NT2/D1 (cell line): ENCODE measurements around the gene GPR146.

Experiments used
- DNase-seq: peaks from one replicate; pipeline ENCODE4 v3.0.0-alpha.2; 2011; ENCODE audit warnings: low read depth, low spot score
- H3K27me3 ChIP-seq: 2 replicates; pipeline ENCODE4 v1.6.0; 2011; ENCODE audit warnings: mild to moderate bottlenecking; ENCODE audit not compliant: insufficient read length, insufficient read depth
- H3K36me3 ChIP-seq: 2 replicates; pipeline ENCODE4 v1.6.1; 2011; ENCODE audit warnings: mild to moderate bottlenecking, low read length, mixed read lengths; ENCODE audit not compliant: insufficient read depth, insufficient read length
- H3K4me1 ChIP-seq: 2 replicates; pipeline ENCODE4 v1.5.1; 2011; ENCODE audit not compliant: insufficient read depth, insufficient read length
- H3K4me3 ChIP-seq: 2 replicates; pipeline ENCODE4 v1.5.1; 2011; ENCODE audit warnings: low read depth; ENCODE audit not compliant: insufficient read length
- H3K9ac ChIP-seq: 2 replicates; pipeline ENCODE4 v1.6.0; 2011; ENCODE audit warnings: low read depth; ENCODE audit not compliant: insufficient read length
- H3K9me3 ChIP-seq: 2 replicates; pipeline ENCODE4 v1.5.1; 2011; ENCODE audit warnings: mild to moderate bottlenecking, low read length; ENCODE audit not compliant: insufficient read depth
- SUZ12 ChIP-seq: IDR thresholded peaks from 2 replicates; pipeline ENCODE4 v1.6.1; 2011; ENCODE audit not compliant: insufficient read length, insufficient read depth; ENCODE audit errors: extremely low read depth
- YY1 ChIP-seq: IDR thresholded peaks from 2 replicates; pipeline ENCODE4 v1.6.1; 2011; ENCODE audit not compliant: insufficient read length, insufficient read depth
- ZNF274 ChIP-seq: IDR thresholded peaks from 2 replicates; pipeline ENCODE4 v1.6.1; 2011; ENCODE audit warnings: mild to moderate bottlenecking, low read depth, low read length

The GPR146 gene

DNA sequence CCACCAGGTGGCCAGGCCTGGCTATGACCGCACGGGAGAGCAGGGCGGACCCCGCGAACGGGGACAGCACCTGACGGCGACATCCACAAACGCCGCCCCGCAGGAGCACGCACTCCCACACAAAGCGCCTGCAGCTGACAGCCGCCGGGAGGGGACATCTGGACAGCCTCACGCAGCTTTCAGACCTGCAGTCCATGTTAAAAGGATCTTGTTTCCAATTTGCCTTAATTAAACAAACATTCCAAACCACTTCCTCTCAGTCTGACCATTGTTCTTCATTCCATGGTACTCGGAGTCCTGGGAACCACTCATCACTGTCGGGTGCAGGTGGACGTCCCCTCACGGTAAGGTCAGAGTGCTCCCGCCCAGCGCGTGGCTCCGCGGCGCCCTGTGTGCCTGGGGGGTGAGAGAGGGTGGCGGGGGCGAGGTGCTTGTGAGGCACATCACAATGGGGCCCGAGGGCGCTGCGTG is 37.6 kb downstream of the GPR146 start:
- no peak overlapping the region for H3K9ac ChIP-seq
- no peaks in the 10 kb centered on the region for H3K9me3 ChIP-seq
- H3K4me1 ChIP-seq: peaks cover 28% of the 10 kb centered on the region
- no peak for DNase-seq
- no peak overlapping the region for H3K4me3 ChIP-seq
- no peaks in the 10 kb centered on the region for H3K27me3 ChIP-seq
- H3K36me3 ChIP-seq: peaks cover 20% of the 10 kb centered on the region
- TF ChIP-seq SUZ12: no peak
- TF ChIP-seq ZNF274: no peak
- no peak for TF ChIP-seq YY1

DNA sequence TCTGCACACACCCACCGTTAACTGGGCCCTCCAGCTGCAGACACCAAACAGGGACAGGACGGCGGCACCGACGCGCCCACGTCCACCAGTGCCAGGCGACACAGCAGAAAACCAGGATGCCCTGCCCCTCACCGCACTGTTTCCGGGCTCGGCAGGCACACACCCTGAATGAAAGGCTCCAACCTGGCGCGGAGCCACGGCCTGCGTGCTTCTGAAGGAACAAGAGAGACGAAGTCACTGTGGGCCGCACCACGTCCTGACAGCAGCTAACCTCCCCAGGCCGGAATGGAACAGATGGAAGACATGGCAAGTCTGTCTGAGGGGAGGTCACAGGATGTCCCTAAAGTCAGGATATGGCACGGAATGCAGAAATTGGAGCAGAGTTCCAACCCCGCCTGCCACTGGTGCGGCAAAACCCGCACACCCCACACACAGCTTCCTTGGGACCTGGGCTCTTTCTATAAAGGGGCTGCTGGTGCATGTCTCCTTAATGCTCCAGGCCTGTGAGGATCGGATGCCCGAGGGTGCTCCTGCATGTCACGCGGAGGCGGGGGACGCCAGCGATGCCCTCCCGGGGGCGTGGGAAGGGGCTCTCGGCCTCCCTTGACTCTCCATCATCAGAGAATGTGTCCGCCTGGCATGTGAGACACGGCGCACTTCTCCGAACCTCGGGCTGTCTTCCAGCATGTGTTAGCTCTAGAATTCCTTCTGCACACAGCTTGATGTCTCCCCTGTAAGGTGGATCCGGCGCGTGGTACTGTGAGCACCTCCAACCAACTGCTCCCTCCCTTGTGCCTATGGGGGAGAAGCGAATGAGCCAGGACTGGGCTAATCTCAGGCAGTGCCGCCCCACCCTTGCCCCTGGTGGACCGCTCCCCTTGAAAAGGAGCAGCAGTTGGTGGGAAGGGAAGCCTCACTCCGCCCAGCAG is 39.6 kb downstream of the GPR146 start:
- no peak for DNase-seq
- no peak for TF ChIP-seq SUZ12
- TF ChIP-seq YY1: no peak
- TF ChIP-seq ZNF274: no peak
- Histone ChIP-seq H3K4me1 (peaks cover 39% of the 10 kb centered on the region), H3K9me3 (no peaks in the 10 kb centered on the region), H3K4me3 (no peak overlapping the region), H3K36me3 (peaks cover 20% of the 10 kb centered on the region), H3K27me3 (no peaks in the 10 kb centered on the region), H3K9ac (no peak overlapping the region)

DNA sequence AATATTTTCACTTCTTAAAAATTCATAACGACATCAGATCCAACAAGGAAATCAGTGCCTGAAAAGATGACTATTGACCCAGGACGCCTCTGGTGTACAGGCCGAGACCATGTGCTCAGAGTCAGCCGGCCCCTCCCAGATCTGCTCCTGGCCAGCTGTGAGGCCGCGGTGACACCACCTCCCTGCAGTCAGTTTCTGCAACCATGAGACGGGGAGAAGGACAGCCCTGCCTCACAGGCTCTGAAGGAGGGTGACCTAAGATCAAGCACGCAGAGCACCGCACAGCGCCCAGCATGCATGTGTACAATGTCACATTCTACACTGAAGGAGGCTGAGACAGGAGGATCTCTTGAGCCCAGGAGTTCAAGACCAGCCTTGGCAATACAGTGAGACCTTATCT is 40.9 kb downstream of the GPR146 start:
- TF ChIP-seq ZNF274 (no peak), YY1 (no peak), SUZ12 (no peak)
- Histone ChIP-seq H3K4me3 (no peak overlapping the region), H3K9ac (no peak overlapping the region), H3K9me3 (no peaks in the 10 kb centered on the region), H3K4me1 (peaks cover 39% of the 10 kb centered on the region), H3K36me3 (peaks cover 25% of the 10 kb centered on the region), H3K27me3 (no peaks in the 10 kb centered on the region)
- DNase-seq: no peak

DNA sequence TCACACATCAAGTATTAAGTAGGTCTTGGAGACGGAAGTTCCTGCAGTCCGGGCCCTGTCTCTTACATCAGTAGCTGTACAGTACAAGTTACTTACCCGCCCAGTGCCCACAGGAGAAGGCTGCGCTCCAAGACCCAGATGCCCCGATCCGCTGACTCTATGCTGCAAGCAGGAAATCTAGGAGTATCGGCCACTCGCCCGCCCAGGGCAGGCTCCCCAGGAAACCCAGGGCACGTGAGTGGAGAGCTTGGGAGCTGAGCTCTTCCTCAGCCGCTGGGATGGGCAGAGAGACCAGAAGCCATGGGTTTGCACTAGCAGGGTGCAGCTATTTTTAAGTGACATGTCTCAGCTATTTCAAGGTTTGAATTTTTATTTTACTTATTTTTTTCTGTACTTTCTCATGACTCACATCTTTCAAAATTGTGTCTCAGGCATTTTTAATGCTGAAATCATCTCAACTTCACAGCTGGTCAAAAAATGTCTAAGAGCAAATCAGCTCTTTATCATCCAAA is 41.6 kb downstream of the GPR146 start:
- Histone ChIP-seq H3K9ac (peak overlapping the region; percentile 17), H3K4me3 (no peak overlapping the region), H3K27me3 (no peaks in the 10 kb centered on the region), H3K4me1 (peaks cover 34% of the 10 kb centered on the region), H3K36me3 (peaks cover 32% of the 10 kb centered on the region), H3K9me3 (no peaks in the 10 kb centered on the region)
- TF ChIP-seq SUZ12: no peak
- TF ChIP-seq ZNF274: no peak
- TF ChIP-seq YY1: no peak
- DNase-seq: no peak

DNA sequence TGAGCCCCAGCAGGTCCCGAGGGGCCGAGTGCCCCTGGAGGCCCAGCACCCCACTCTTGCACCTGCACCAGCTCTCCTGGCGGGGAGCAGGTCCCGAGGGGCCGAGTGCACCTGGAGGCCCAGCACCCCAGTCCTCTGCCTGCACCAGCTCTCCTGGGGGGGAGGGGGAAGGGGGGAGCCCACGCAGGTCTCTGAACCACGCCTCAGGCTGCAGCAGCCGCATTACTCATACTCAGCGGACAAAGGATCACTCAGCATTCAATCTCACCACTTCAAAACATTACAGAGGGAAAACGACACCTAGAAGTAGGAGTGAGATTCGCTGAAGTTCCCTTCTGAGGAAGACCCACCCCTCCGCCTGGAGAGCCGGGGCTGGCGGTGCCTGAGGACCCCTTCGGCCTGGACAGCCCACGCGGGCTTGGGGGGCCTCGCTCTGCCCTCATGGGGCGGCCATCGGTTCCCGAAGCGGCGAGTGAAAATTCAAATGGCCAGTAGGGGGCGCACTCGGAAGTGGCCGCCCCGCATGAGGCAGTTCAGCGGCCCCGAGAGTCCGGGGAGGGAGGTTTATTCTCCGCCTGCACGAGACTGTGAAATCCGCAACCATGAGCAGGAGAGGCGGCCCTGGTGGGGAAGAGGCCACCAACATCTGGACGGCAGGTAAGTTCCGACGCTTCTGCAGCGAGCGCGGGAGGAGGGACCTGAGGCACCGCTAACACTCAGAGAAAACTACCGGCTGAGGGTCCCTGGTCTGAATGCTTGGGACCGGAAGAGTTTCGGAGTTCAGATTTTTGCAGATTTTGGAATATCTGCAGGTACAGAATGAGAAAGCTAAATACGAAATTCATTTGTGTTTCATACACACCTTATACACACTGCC is 42.5 kb downstream of the GPR146 start:
- Histone ChIP-seq H3K4me1 (peaks cover 31% of the 10 kb centered on the region), H3K4me3 (peak overlapping the region; percentile 53), H3K36me3 (peaks cover 38% of the 10 kb centered on the region)

DNA sequence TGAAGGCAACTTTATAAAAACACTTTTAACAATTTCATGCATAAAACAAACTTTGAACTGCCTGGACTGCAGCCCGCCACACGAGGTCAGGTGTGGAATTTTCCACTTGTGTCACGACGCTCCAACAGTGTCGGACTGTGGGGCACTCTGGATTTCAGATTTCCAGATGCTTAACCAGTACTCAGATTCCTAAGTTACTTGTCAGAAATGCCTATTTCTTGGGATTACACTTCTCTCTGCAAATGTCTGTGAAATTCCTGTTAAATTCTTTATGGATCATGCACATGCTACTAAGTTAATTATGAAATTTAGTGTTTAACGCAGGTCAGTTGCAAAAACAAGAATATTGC is 43.1 kb downstream of the GPR146 start:
- no peak for DNase-seq
- TF ChIP-seq ZNF274 (no peak), SUZ12 (no peak), YY1 (no peak)
- H3K4me1 ChIP-seq: peaks cover 26% of the 10 kb centered on the region
- H3K36me3 ChIP-seq: peaks cover 41% of the 10 kb centered on the region
- peak overlapping the region; percentile 82 for H3K9ac ChIP-seq
- no peaks in the 10 kb centered on the region for H3K9me3 ChIP-seq
- peak overlapping the region; percentile 53 for H3K4me3 ChIP-seq
- H3K27me3 ChIP-seq: no peaks in the 10 kb centered on the region

More for the DNA sequence above, 42.5 kb downstream of the GPR146 start:
- Histone ChIP-seq H3K27me3 (no peaks in the 10 kb centered on the region), H3K9me3 (no peaks in the 10 kb centered on the region), H3K9ac (peak overlapping the region; percentile 82)
- peak; percentile 61 for DNase-seq
- no peak for TF ChIP-seq ZNF274
- no peak for TF ChIP-seq SUZ12
- no peak for TF ChIP-seq YY1
